Measurements from ENCODE around the gene PDZD7.

GRCh38 chr10:101061624-101062231, 30.8 kb upstream of the PDZD7 start, which contains the start of gene KAZALD1:
- TF ChIP-seq POLR2AphosphoS5 (IDR thresholded peaks at IDR 0.05; ENCODE audit: low read depth, low read length) (no peak), CTCF (IDR thresholded peaks at IDR 0.05) (no peak), USF1 (IDR thresholded peaks at IDR 0.05; ENCODE audit: borderline replicate concordance, low read depth) (no peak), RAD21 (IDR thresholded peaks at IDR 0.05; ENCODE audit: low read length) (no peak), RFX5 (IDR thresholded peaks at IDR 0.05; ENCODE audit: low read length) (no peak), NRF1 (IDR thresholded peaks at IDR 0.05; ENCODE audit: low read depth, low read length) (no peak)
